ENCODE measurements around the gene THAP6. TPM values are rescaled to one million over a fixed set of nuclear protein-coding genes. Genes with fewer than 3 reads are reported as not detected.

THAP6 gene
- total and polyA plus RNA-seq, 2 of the 8 experiments (the other 6 are each of a cell fraction or from before 2014, with no cell fraction given) = 3.3 to 9.7 TPM

- H2BK5ac ChIP-seq (ENCODE audit: low read depth, low read length) = no peak overlapping the region
- H2BK15ac ChIP-seq (ENCODE audit: low read length) = no peak overlapping the region
- H3K14ac ChIP-seq (ENCODE audit: insufficient read length) = no peak overlapping the region
- no peak overlapping the region for H2BK12ac ChIP-seq (ENCODE audit: low read depth, low read length)
- H3K18ac ChIP-seq (ENCODE audit: extremely low read depth, low read length) = no peak overlapping the region
- no peak overlapping the region for H3K56ac ChIP-seq (replicated peaks; ENCODE audit: insufficient read length, low read depth, low read length)
- no peak overlapping the region for H3K4me2 ChIP-seq (ENCODE audit: insufficient read depth in 1 of 2, low read depth in 2 of 2, low read length in 2 of 2)
- H3K27me3 ChIP-seq (replicated peaks in 1 of 4; ENCODE audit: control insufficient read depth in 3 of 4, extremely low read depth in 1 of 4, insufficient read depth in 3 of 4, low read length in 3 of 4) = no peaks in the 10 kb centered on the region
- no peak overlapping the region for H4K8ac ChIP-seq (ENCODE audit: extremely low read depth, insufficient read depth, low read length)
- H3K9ac ChIP-seq (replicated peaks in 1 of 4; ENCODE audit: extremely low read depth in 1 of 4, low read depth in 3 of 4, low read length in 3 of 4) = no peak overlapping the region
- CTCF ChIA-PET (ENCODE audit: partially characterized antibody) = interaction anchor here (0.6 to 1.0 kb wide), 2 partner anchors 25 to 269 kb away, joined by 3 to 5 read pairs; partner anchors contain the start of gene ODAPH
- no peak overlapping the region for H3K4me3 ChIP-seq (ENCODE audit: extremely low read depth in 1 of 4, insufficient read depth in 2 of 4, low read depth in 3 of 4, low read length in 4 of 4)
- no peaks in the 10 kb centered on the region for H3K79me1 ChIP-seq (ENCODE audit: low read depth, low read length)
- DNase-seq (ENCODE audit: low read depth in 1 of 2, low spot score in 2 of 2) (no peak), FAIRE-seq (no peak)
- H2AFZ ChIP-seq (ENCODE audit: low read length) = no peak overlapping the region
- H2BK20ac ChIP-seq (ENCODE audit: low read length) = no peak overlapping the region
- H2BK120ac ChIP-seq (replicated peaks; ENCODE audit: low read depth, low read length) = no peak overlapping the region
- H3K27ac ChIP-seq (ENCODE audit: low read depth, low read length) = no peak overlapping the region
- no peak overlapping the region for H4K91ac ChIP-seq (replicated peaks; ENCODE audit: insufficient read length, low read length)
- peaks cover 0 to 1% of the 10 kb centered on the region in 2 experiments; a peak in 1 of 4 replicates for H3K79me2 ChIP-seq (ENCODE audit: control insufficient read depth in 1 of 2, insufficient read depth in 2 of 2, low read length in 2 of 2)
- H3K23me2 ChIP-seq (ENCODE audit: low read depth, low read length) = no peaks in the 10 kb centered on the region
- no peak overlapping the region for H4K5ac ChIP-seq (ENCODE audit: insufficient read length, low read depth, low read length)
- TF ChIP-seq SAP30 (IDR thresholded peaks at IDR 0.05; ENCODE audit: insufficient read depth, insufficient replicate concordance, low read length) (no peak), SUZ12 (IDR thresholded peaks at IDR 0.05; ENCODE audit: low read length) (no peak), KDM1A (IDR thresholded peaks at IDR 0.05; ENCODE audit: borderline replicate concordance, low read length) (no peak), SP1 (IDR thresholded peaks at IDR 0.05; ENCODE audit: low read depth, low read length) (no peak), JUN (IDR thresholded peaks at IDR 0.05; ENCODE audit: low read depth, low read length) (no peak), FOSL1 (IDR thresholded peaks at IDR 0.05; ENCODE audit: insufficient read depth, low read depth, low read length) (no peak), PHF8 (conservative IDR thresholded peaks at IDR 0.05; ENCODE audit: low read depth, low read length) (no peak), ZNF274 (IDR thresholded peaks at IDR 0.05; ENCODE audit: borderline replicate concordance, extremely low read depth, low read length) (no peak), USF2 (IDR thresholded peaks at IDR 0.05; ENCODE audit: low read length) (no peak), BCL11A (IDR thresholded peaks at IDR 0.05; ENCODE audit: low read depth in 2 of 2, low read length in 2 of 2) (no peak), MAFK (IDR thresholded peaks at IDR 0.05; ENCODE audit: low read depth, low read length) (no peak)
- no peak overlapping the region for H3K4ac ChIP-seq (replicated peaks; ENCODE audit: insufficient read length, low read depth, low read length)
- peaks cover 6 to 10% of the 10 kb centered on the region in 2 experiments; a peak in 2 of 4 replicates for H3K9me3 ChIP-seq (ENCODE audit: insufficient read depth in 2 of 2, low read depth in 1 of 2, low read length in 1 of 2)
- H4K20me1 ChIP-seq (replicated peaks in 1 of 2; ENCODE audit: control insufficient read depth in 1 of 2, insufficient read depth in 2 of 2, low read length in 2 of 2) = no peaks in the 10 kb centered on the region
- H3K23ac ChIP-seq (ENCODE audit: insufficient read length) = no peak overlapping the region
- peaks cover 4 to 46% (median 20%) of the 10 kb centered on the region in 4 experiments; a peak in 6 of 8 replicates for H3K36me3 ChIP-seq (ENCODE audit: control insufficient read depth in 2 of 4, insufficient read depth in 4 of 4, low read length in 3 of 4)
- no peaks in the 10 kb centered on the region for H3K4me1 ChIP-seq (replicated peaks in 1 of 4; ENCODE audit: control insufficient read depth in 3 of 4, insufficient read depth in 4 of 4, low read length in 3 of 4)
- WGBS, 2 experiments (ENCODE audit: extremely low coverage in 1 of 2, insufficient coverage in 1 of 2, insufficient read length in 1 of 2, insufficient replicate concordance in 2 of 2, low coverage in 1 of 2, low lambda C conversion rate in 2 of 2, missing lambda C conversion rate in 1 of 2) = 92% methylated on average over 2 of the region's 2 CpGs; no CpG with 5 or more reads in 1 of the 2 experiments
- POLR2A ChIA-PET (ENCODE audit: partially characterized antibody) = interaction anchor here (0.8 to 3.2 kb wide), 3 partner anchors 15 to 16 kb away, joined by 4 to 11 read pairs (median 5); partner anchors contain the start of genes RCHY1 and THAP6
- no peak overlapping the region for H2AK5ac ChIP-seq (ENCODE audit: low read depth, low read length)
Observed at GRCh38 chr4:75530556-75531322, 16.5 kb downstream of the THAP6 start.
